Effector memory CD4-positive, alpha-beta T cell (primary cell): ENCODE results near the gene TGFB3.

Experiments used
- DNase-seq, 3 donors: peaks; one replicate each; pipeline ENCODE4 v3.0.0-alpha.2; 2020
- H3K27ac ChIP-seq: 2 replicates; pipeline ENCODE4 v1.7.0; 2013; ENCODE audit warnings: mild to moderate bottlenecking, low read length, moderate library complexity; ENCODE audit not compliant: insufficient read depth, poor library complexity, severe bottlenecking
- H3K27me3 ChIP-seq: replicated peaks from 2 replicates; pipeline ENCODE4 v1.7.0; 2013; ENCODE audit warnings: mild to moderate bottlenecking, low read length; ENCODE audit not compliant: insufficient read depth, control insufficient read depth, poor library complexity, severe bottlenecking
- H3K36me3 ChIP-seq: 2 replicates; pipeline ENCODE4 v1.7.0; 2013; ENCODE audit warnings: mild to moderate bottlenecking, low read length, moderate library complexity; ENCODE audit not compliant: control insufficient read depth, insufficient read depth
- H3K4me1 ChIP-seq: 2 replicates; pipeline ENCODE4 v1.7.0; 2013; ENCODE audit warnings: low read length, mild to moderate bottlenecking; ENCODE audit not compliant: control insufficient read depth, insufficient read depth, poor library complexity, severe bottlenecking
- H3K4me3 ChIP-seq: 2 replicates; pipeline ENCODE4 v1.7.0; 2013; ENCODE audit warnings: low read length, low read depth, mild to moderate bottlenecking; ENCODE audit not compliant: insufficient read depth, poor library complexity, severe bottlenecking
- H3K9me3 ChIP-seq: 2 replicates; pipeline ENCODE4 v1.7.0; 2013; ENCODE audit warnings: mild to moderate bottlenecking, low read length, moderate library complexity; ENCODE audit not compliant: control insufficient read depth

Gene TGFB3

DNA sequence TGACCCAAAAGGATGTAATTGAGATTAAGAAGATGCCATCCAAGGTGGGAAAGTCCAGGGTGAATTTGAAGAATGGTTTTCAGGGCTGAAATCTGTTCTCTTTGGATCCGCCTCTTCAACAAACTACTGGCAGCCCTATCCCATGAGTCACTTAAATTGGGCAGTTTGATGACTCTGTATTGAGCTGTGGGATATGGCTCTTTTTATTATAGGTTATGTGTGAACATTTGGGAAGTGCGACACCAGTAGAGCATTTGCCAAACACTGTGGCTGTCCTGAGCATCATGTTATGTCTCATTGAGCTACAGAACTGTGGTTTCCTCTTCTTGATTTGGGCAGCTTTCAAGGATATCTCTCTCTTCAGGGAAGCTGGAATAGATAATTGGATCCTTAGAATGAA is 26.1 kb upstream of the TGFB3 start:
- no peaks in the 10 kb centered on the region for H3K27me3 ChIP-seq
- H3K36me3 ChIP-seq: peaks cover 6% of the 10 kb centered on the region
- no peaks in the 10 kb centered on the region for H3K4me1 ChIP-seq
- H3K9me3 ChIP-seq: peaks cover 5% of the 10 kb centered on the region
- no peak for DNase-seq
- H3K4me3 ChIP-seq: no peak overlapping the region
- H3K27ac ChIP-seq: no peak overlapping the region

DNA sequence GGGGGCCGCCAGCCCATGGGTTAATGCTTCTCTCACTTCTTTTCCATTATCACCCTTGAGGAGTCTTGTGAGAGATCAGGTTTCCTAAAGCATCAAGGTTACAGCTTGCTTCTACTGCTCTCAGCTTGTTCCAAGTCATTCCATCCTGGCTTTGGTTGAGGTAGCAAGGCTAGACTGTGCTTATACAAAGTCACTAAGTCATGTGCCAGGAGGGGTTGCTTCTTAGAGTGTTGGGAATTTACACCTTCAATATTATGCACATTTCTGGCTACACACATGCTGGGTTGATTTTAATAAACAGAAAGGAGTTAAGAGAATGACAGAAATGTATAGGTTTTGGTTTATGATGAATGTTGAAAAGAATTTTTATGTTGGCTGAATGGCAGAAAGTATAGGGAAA is 25.6 kb upstream of the TGFB3 start:
- no peak for DNase-seq
- H3K27me3 ChIP-seq: no peaks in the 10 kb centered on the region
- H3K9me3 ChIP-seq: peaks cover 5% of the 10 kb centered on the region
- peaks cover 6% of the 10 kb centered on the region for H3K36me3 ChIP-seq
- H3K4me1 ChIP-seq: no peaks in the 10 kb centered on the region
- H3K27ac ChIP-seq: no peak overlapping the region
- H3K4me3 ChIP-seq: no peak overlapping the region

DNA sequence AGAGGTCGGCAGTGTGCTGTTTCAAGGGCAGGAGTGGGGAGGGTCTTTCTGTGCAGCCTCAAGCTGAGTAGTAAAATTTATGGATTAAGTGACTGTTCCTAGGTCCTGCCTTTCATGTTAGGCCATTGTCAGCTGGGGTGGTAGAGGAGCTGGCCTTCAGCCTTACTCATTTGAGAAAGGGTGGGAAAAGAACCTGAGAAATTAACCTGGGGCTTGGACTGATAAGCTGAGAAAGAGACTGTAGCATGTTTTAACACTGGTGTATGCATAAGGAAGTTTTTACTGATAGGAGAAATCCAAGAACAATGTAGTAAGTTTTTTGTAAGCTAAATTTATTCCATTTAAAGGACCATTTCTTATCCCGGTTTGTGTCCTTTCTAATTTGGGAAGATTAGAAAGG is 24.5 kb upstream of the TGFB3 start:
- Histone ChIP-seq H3K4me3 (no peak overlapping the region), H3K36me3 (peaks cover 6% of the 10 kb centered on the region), H3K27ac (no peak overlapping the region), H3K4me1 (no peaks in the 10 kb centered on the region), H3K27me3 (no peaks in the 10 kb centered on the region), H3K9me3 (peaks cover 5% of the 10 kb centered on the region)
- no peak for DNase-seq

DNA sequence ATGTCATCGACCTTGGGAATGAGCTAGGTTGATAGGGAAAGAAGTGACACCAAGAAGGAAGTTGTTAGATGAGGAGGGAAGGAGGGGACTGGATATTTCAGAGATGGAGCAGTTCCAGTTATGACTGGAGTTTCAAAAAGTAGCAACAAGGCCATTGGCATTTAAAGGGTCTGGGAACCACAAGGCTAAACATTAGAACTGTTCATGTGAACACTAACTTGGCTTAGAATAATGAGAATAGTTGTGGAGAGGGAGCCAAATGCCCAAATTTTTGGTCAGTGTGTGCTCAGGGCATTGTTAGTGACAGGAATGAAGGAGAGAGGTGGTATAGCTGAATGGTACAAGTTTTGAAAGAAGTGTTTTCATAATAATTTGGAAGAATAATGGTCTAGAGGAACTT is 20.6 kb upstream of the TGFB3 start:
- peaks cover 8% of the 10 kb centered on the region for H3K36me3 ChIP-seq
- peaks cover 5% of the 10 kb centered on the region for H3K9me3 ChIP-seq
- no peak overlapping the region for H3K27ac ChIP-seq
- no peak for DNase-seq
- no peaks in the 10 kb centered on the region for H3K27me3 ChIP-seq
- H3K4me1 ChIP-seq: no peaks in the 10 kb centered on the region
- H3K4me3 ChIP-seq: no peak overlapping the region

DNA sequence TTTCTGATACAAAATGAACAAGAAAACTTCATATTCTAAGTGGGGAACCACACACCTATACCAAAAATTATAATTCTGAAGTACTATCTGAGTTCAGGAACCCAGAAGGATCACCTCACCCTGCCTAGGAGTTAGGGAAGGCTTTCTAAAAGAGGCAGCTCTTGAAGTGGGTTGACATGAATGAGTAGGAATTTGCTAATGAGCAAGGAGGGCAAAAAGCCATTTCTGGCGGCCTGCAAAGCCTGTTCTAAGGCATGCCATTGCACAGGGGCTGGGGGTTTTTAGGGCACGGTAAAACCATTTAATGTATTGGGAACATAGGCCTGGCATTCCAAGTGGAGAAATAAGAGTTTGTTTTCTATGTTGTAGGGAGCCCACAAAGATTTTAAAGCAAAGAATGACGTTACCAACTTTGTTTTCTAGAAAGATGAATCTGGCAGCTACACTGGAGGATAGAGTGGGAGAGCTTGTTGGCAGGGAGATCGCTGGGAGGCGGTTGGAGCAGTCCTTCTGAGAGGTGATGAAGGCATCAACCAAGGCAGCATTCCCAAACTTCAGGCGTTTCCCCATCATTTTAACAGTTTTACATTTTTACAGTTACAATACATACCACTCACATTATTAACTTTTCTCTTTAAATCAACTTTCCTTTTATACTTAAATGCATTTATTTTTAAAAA is 17.9 kb upstream of the TGFB3 start:
- no peaks in the 10 kb centered on the region for H3K27me3 ChIP-seq
- H3K36me3 ChIP-seq: peaks cover 10% of the 10 kb centered on the region
- H3K9me3 ChIP-seq: no peaks in the 10 kb centered on the region
- no peaks in the 10 kb centered on the region for H3K4me1 ChIP-seq
- no peak overlapping the region for H3K27ac ChIP-seq
- DNase-seq: no peak
- H3K4me3 ChIP-seq: no peak overlapping the region

DNA sequence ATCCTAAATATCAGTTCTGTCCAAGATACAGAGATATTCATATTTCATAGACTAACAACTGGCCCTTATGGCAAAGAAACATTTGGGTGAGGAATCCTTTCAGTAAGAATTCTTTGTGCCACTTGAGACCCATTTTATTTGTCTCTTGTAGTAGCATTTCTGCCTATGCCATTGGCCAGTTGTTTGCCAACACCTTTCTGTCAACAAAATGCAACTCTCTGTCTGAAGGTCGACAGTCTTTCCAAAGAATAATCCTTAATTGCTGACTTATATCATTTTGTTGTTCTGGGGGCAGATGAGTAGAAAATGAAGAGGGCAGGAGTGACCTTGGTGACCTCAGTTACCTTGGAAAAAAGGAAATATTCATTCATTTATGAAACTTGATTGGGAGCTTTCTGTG is 14.7 kb upstream of the TGFB3 start:
- Histone ChIP-seq H3K27ac (no peak overlapping the region), H3K36me3 (peaks cover 7% of the 10 kb centered on the region), H3K4me1 (no peaks in the 10 kb centered on the region), H3K27me3 (no peaks in the 10 kb centered on the region), H3K4me3 (no peak overlapping the region), H3K9me3 (no peaks in the 10 kb centered on the region)
- no peak for DNase-seq

DNA sequence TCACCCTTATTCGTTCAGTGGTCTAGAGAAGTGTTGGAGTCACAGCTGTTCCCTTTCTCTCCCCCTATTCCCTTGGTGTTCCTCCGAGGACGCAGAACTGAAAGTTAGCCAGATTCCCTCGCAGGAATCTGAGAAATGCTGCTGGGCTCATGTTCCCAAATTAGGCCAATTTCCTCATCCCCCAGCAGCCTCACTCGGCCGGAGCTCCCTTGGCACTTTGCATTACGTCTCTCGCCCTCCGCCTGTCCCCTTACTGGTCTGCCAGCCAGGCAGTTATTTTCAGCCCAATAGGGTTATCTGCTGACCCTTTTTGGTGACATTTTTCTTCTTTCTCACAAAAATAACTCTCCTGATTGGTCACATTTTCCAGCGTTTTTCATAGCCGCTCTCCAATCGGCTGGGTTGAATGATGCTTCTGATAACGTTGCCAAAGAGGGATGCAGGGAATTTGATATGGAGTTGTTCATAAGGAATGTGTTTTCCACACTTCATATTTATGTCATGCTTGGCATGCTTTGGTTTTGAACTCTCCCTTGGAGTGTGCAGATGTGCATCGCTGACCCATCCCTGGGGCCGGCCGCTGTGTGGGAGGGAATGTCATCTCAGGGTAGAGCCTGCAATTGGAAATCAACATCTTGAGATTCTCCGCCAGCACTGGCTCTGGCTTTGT is 13.7 kb upstream of the TGFB3 start:
- DNase-seq: no peak
- Histone ChIP-seq H3K36me3 (peaks cover 3% of the 10 kb centered on the region), H3K4me1 (no peaks in the 10 kb centered on the region), H3K27ac (no peak overlapping the region), H3K27me3 (no peaks in the 10 kb centered on the region), H3K4me3 (no peak overlapping the region), H3K9me3 (no peaks in the 10 kb centered on the region)

DNA sequence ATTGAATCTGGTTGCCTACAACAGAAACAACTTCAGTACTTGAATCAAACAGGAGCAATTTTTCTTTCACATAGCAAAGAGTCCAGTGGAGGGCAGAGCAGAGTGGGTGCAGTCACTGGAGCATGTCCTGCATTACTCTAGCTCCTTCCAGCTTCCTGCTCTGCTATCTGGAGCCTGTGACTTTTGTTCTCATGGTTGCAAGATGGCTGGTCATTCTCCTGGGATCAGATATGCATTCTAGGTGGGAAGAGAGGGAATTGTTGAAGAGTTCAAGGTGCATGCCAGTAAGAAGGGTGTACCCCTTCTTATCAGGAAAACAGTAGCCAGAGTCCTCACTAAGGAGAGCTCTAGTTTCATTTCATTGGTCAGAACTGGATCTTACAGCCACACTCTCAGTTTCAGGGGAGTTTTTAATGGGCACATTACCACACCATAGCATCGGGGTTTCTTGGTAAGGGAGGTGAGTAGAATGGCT is 11.8 kb upstream of the TGFB3 start:
- Histone ChIP-seq H3K4me1 (no peaks in the 10 kb centered on the region), H3K36me3 (peaks cover 3% of the 10 kb centered on the region), H3K27me3 (no peaks in the 10 kb centered on the region), H3K9me3 (no peaks in the 10 kb centered on the region), H3K4me3 (no peak overlapping the region), H3K27ac (no peak overlapping the region)
- DNase-seq: no peak

DNA sequence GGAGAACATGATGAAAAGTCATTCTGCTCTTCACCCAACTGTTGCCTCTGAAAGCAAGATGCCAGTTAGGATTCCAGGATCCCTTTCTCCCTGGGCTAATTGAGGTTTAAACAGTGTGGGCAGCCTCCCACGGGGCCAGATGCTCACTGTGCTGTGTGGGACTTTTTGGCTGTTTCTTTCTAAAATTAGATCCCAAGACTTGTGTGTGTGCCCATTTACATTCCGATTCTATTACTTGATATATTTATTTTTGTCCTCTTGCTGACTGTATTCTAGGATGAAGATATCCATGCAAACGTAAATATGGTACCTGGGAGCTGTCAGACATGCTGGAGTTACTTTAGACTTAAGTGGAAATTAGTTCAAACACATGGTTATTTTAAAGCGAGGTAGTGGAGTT is 10.0 kb upstream of the TGFB3 start:
- Histone ChIP-seq H3K36me3 (no peaks in the 10 kb centered on the region), H3K4me3 (no peak overlapping the region), H3K27me3 (no peaks in the 10 kb centered on the region), H3K9me3 (no peaks in the 10 kb centered on the region), H3K27ac (no peak overlapping the region), H3K4me1 (no peaks in the 10 kb centered on the region)
- DNase-seq: no peak

DNA sequence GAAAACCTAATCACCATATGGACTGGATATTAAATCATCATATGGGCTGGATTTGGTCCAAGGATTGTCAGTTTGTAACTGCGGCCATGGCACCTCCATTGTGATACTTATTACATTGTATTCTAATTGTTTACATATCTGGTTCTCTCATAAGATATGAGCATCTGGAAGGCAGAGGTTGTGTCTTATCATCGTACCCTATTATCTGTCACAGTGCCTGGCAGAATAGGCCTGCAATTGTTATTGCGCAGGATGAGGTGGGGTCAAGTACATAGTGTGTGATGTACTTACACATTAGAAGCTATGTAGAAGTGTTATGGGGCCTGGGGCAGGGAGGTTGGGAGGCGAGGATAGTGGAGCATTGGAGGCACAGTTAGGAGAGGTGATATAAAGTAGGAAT is 8.5 kb upstream of the TGFB3 start:
- no peak for DNase-seq
- no peak overlapping the region for H3K27ac ChIP-seq
- no peaks in the 10 kb centered on the region for H3K27me3 ChIP-seq
- no peak overlapping the region for H3K4me3 ChIP-seq
- peaks cover 5% of the 10 kb centered on the region for H3K4me1 ChIP-seq
- H3K9me3 ChIP-seq: no peaks in the 10 kb centered on the region
- H3K36me3 ChIP-seq: no peaks in the 10 kb centered on the region
